GM23338 (cell line): ENCODE data around the gene GAL3ST1. TPM values are rescaled to one million over a fixed set of nuclear protein-coding genes. Genes with fewer than 3 reads are reported as not detected.

ENCODE experiments used
- ATAC-seq: fragments of 200-7000 bp; cut with Tn5 transposase; 3 replicates; pipeline ENCODE4 v1.9.1; 2020
- DNase-seq: peaks from one replicate; pipeline ENCODE4 v3.0.0-alpha.2; 2015; ENCODE audit warnings: low spot score
- H2AFZ ChIP-seq: fragments of 200-600 bp; sonication (generic); 2 replicates; pipeline ENCODE4 v1.8.0; 2016; ENCODE audit warnings: antibody characterized with exemption, mild to moderate bottlenecking, moderate library complexity
- H3F3A ChIP-seq: fragments of 200-600 bp; sonication (generic); replicated peaks from 2 replicates; pipeline ENCODE4 v1.8.0; 2017; ENCODE audit warnings: antibody characterized with exemption, mixed run types, low read depth
- H3K27ac ChIP-seq: fragments of 200-600 bp; sonication (generic); 2 replicates; pipeline ENCODE4 v1.6.1; 2016; ENCODE audit warnings: low read depth
- H3K27me3 ChIP-seq: fragments of 200-600 bp; sonication (generic); 2 replicates; pipeline ENCODE4 v1.8.0; 2016; ENCODE audit warnings: mild to moderate bottlenecking, mixed run types, moderate library complexity; ENCODE audit not compliant: insufficient read depth
- H3K36me3 ChIP-seq: fragments of 200-600 bp; sonication (generic); 2 replicates; pipeline ENCODE4 v1.8.0; 2016; ENCODE audit warnings: mild to moderate bottlenecking; ENCODE audit not compliant: insufficient read depth
- H3K4me1 ChIP-seq: fragments of 200-600 bp; sonication (generic); 2 replicates; pipeline ENCODE4 v1.8.0; 2016; ENCODE audit warnings: mild to moderate bottlenecking, moderate library complexity; ENCODE audit not compliant: insufficient read depth
- H3K4me2 ChIP-seq: fragments of 200-600 bp; sonication (generic); 2 replicates; pipeline ENCODE4 v1.7.1; 2017; ENCODE audit warnings: mixed run types
- H3K4me3 ChIP-seq: fragments of 200-600 bp; sonication (generic); 2 replicates; pipeline ENCODE4 v1.6.1; 2016; ENCODE audit warnings: mixed run types
- H3K79me2 ChIP-seq: fragments of 200-600 bp; sonication (generic); replicated peaks from 2 replicates; pipeline ENCODE4 v1.8.0; 2017; ENCODE audit warnings: mild to moderate bottlenecking; ENCODE audit not compliant: insufficient read depth
- H3K9me2 ChIP-seq: fragments of 200-600 bp; sonication (generic); 2 replicates; pipeline ENCODE4 v1.8.0; 2017; ENCODE audit not compliant: insufficient read depth
- H4K20me1 ChIP-seq: fragments of 200-600 bp; sonication (generic); replicated peaks from 2 replicates; pipeline ENCODE4 v1.8.0; 2017; ENCODE audit warnings: mild to moderate bottlenecking; ENCODE audit not compliant: insufficient read depth
- H3K27ac Mint-ChIP-seq: 2 replicates; pipeline ENCODE4 v1.8.0; 2020; ENCODE audit warnings: inconsistent platforms, mild to moderate bottlenecking, moderate library complexity, mixed read lengths
- H3K27me3 Mint-ChIP-seq: 3 replicates; pipeline ENCODE4 v1.8.0; 2022; ENCODE audit warnings: low read depth, mild to moderate bottlenecking, moderate library complexity, mixed read lengths, inconsistent platforms; ENCODE audit not compliant: insufficient read depth, poor library complexity
- H3K36me3 Mint-ChIP-seq: 3 replicates; pipeline ENCODE4 v1.8.0; 2021; ENCODE audit warnings: low read depth, mild to moderate bottlenecking, inconsistent platforms, moderate library complexity, mixed read lengths
- H3K4me1 Mint-ChIP-seq: 3 replicates; pipeline ENCODE4 v1.8.0; 2020; ENCODE audit warnings: mild to moderate bottlenecking, inconsistent platforms, mixed read lengths
- H3K4me3 Mint-ChIP-seq: 3 replicates; pipeline ENCODE4 v1.8.0; 2021; ENCODE audit warnings: moderate library complexity, mild to moderate bottlenecking, inconsistent platforms, mixed read lengths
- H3K9me3 Mint-ChIP-seq: 3 replicates; pipeline ENCODE4 v1.8.0; 2020; ENCODE audit warnings: moderate library complexity, mild to moderate bottlenecking, inconsistent platforms, mixed read lengths
- CREB1 ChIP-seq: fragments of 250-450 bp; sonication (Bioruptor Pico); IDR thresholded peaks from 2 replicates; pipeline ENCODE4 v1.5.0; 2020; ENCODE audit warnings: low read depth, mild to moderate bottlenecking, moderate library complexity
- CTCF ChIP-seq, 2 experiments: fragments of 200-600 bp in 1 of 2; sonication (generic) in 1 of 2; conservative IDR thresholded peaks; 2 replicates each; pipeline versions ENCODE4 v1.5.1 to v1.6.1; 2016 to 2017; ENCODE audit warnings: antibody characterized with exemption in 2 of 2, low read depth in 2 of 2, mild to moderate bottlenecking in 2 of 2, moderate library complexity in 1 of 2
- EZH2phosphoT487 ChIP-seq: fragments of 200-600 bp; sonication (generic); IDR thresholded peaks from one replicate; pipeline ENCODE4 v1.8.1; 2018; ENCODE audit warnings: antibody characterized with exemption; ENCODE audit not compliant: unreplicated experiment
- POLR2AphosphoS5 ChIP-seq: IDR thresholded peaks from 2 replicates; pipeline ENCODE4 v1.6.1; 2016; ENCODE audit warnings: antibody characterized with exemption, low read depth
- REST ChIP-seq: IDR thresholded peaks from one replicate; pipeline ENCODE4 v1.6.1; 2018; ENCODE audit warnings: antibody characterized with exemption; ENCODE audit not compliant: unreplicated experiment
- STAT1 ChIP-seq: IDR thresholded peaks from one replicate; pipeline ENCODE4 v1.6.1; 2016; ENCODE audit warnings: antibody characterized with exemption; ENCODE audit not compliant: unreplicated experiment
- ZNF114 ChIP-seq: fragments of 250-450 bp; sonication (Bioruptor Pico); IDR thresholded peaks from 2 replicates; pipeline ENCODE4 v1.5.0; 2020; ENCODE audit warnings: mild to moderate bottlenecking, moderate library complexity
- polyA plus RNA-seq: library from polyadenylated mRNA; unstranded; fragments of >200 nt; fragmentation: Nextera tagmentation; extraction: Ambion mirVana; gene quantifications from 2 replicates; pipeline ENCODE4 v1.2.1, GENCODE V29; 2016
- total RNA-seq: library from RNA; depleted of rRNA; stranded (reverse); fragments of >200 nt; shearing (Covaris generic); gene quantifications from 2 replicates; pipeline ENCODE4 v1.2.3, GENCODE V29; 2014

Gene GAL3ST1
- total and polyA plus RNA-seq, 2 experiments from 2014 or later = 8.2 to 13.3 TPM

- Histone ChIP-seq H3K4me3 (no peak overlapping the region), H3K36me3 (peaks cover 8% of the 10 kb centered on the region; the same call in 1 of the 2 replicates), H3K9me2 (no peaks in the 10 kb centered on the region), H3K4me1 (peaks cover 36% of the 10 kb centered on the region), H3F3A (peaks cover 6% of the 10 kb centered on the region; the same call in 1 of the 2 replicates), H3K79me2 (peaks cover 8% of the 10 kb centered on the region), H3K27me3 (no peaks in the 10 kb centered on the region), H2AFZ (no peak overlapping the region), H3K27ac (no peak overlapping the region), H3K4me2 (peak overlapping the region; percentile 43), H4K20me1 (no peaks in the 10 kb centered on the region)
- Mint-ChIP-seq H3K9me3 (no peaks in the 10 kb centered on the region; the same call in 2 of the 3 replicates), H3K27me3 (peaks cover 10% of the 10 kb centered on the region), H3K36me3 (peaks cover 42% of the 10 kb centered on the region), H3K4me1 (peaks cover 39% of the 10 kb centered on the region), H3K27ac (peak overlapping the region; percentile 60), H3K4me3 (peak overlapping the region; percentile 90)
- DNase-seq = peak; percentile 15
- no peak for TF ChIP-seq REST
- no peak for TF ChIP-seq CREB1
- TF ChIP-seq CTCF (conservative IDR thresholded peaks at IDR 0.05; ENCODE audit: low read depth in 2 of 2) = no peak
- no peak for ATAC-seq
Observed at GRCh38 chr22:30609260-30610185, 35.1 kb upstream of the GAL3ST1 start.

GRCh38 chr22:30607939-30608338, 33.5 kb upstream of the GAL3ST1 start:
- Mint-ChIP-seq H3K27ac (peak overlapping the region; percentile 96; the same call in 1 of the 2 replicates), H3K4me1 (peaks cover 39% of the 10 kb centered on the region)
- TF ChIP-seq ZNF114 (CRISPR knock-in tag) (no peak), EZH2phosphoT487 (no peak), CTCF (conservative IDR thresholded peaks at IDR 0.05; ENCODE audit: low read depth in 2 of 2) (no peak), STAT1 (no peak), POLR2AphosphoS5 (no peak), REST (no peak)

More at GRCh38 chr22:30607939-30608338, 33.5 kb upstream of the GAL3ST1 start:
- no peak overlapping the region for H2AFZ ChIP-seq
- peaks cover 28% of the 10 kb centered on the region for H3K36me3 Mint-ChIP-seq
- H3K27me3 Mint-ChIP-seq = peaks cover 11% of the 10 kb centered on the region
- H3K9me2 ChIP-seq = no peaks in the 10 kb centered on the region
- peak overlapping the region; percentile 90 for H3K4me2 ChIP-seq
- DNase-seq (no peak), ATAC-seq (no peak)
- peaks cover 6% of the 10 kb centered on the region; the same call in 1 of the 2 replicates for H3F3A ChIP-seq
- peak overlapping the region; percentile 90 for H3K4me3 Mint-ChIP-seq
- H4K20me1 ChIP-seq = no peaks in the 10 kb centered on the region
- H3K36me3 ChIP-seq = peaks cover 8% of the 10 kb centered on the region; the same call in 1 of the 2 replicates
- H3K27ac ChIP-seq = no peak overlapping the region
- peaks cover 36% of the 10 kb centered on the region for H3K4me1 ChIP-seq
- peak overlapping the region; percentile 76; the same call in 1 of the 2 replicates for H3K4me3 ChIP-seq
- no peaks in the 10 kb centered on the region for H3K27me3 ChIP-seq
- peaks cover 8% of the 10 kb centered on the region for H3K79me2 ChIP-seq
- H3K9me3 Mint-ChIP-seq = no peaks in the 10 kb centered on the region; the same call in 2 of the 3 replicates
